Calu3 (cell line): ENCODE results near the gene KMT2D. TPM values are rescaled to one million over a fixed set of nuclear protein-coding genes. Genes with fewer than 3 reads are reported as not detected.

Experiments used
- BruUV-seq: library from RNA; stranded (reverse); fragments of 400-500 nt; replicated peaks from 2 replicates; lab custom pipeline; 2021; lab: Mats Ljungman, UMichigan
- CTCF ChIA-PET: fragments of 300-600 bp; sonication (Branson Sonifier 250); formaldehyde crosslinking; loops from one replicate; lab custom pipeline; 2022; ENCODE audit warnings: antibody characterized with exemption; lab: Charles Lee
- DNase-seq: peaks from one replicate; pipeline ENCODE4 v3.0.0; 2022
- H3K27ac Mint-ChIP-seq: one replicate; pipeline ENCODE4 v1.8.0; 2022; ENCODE audit warnings: mixed read lengths; ENCODE audit not compliant: unreplicated experiment
- H3K27me3 Mint-ChIP-seq: one replicate; pipeline ENCODE4 v1.8.0; 2022; ENCODE audit warnings: mixed read lengths; ENCODE audit not compliant: unreplicated experiment
- H3K36me3 Mint-ChIP-seq: one replicate; pipeline ENCODE4 v1.8.0; 2022; ENCODE audit warnings: mild to moderate bottlenecking, moderate library complexity, mixed read lengths; ENCODE audit not compliant: insufficient read depth, unreplicated experiment
- H3K4me1 Mint-ChIP-seq: one replicate; pipeline ENCODE4 v1.8.0; 2022; ENCODE audit warnings: mild to moderate bottlenecking, low read depth, mixed read lengths; ENCODE audit not compliant: unreplicated experiment
- H3K4me3 Mint-ChIP-seq: one replicate; pipeline ENCODE4 v1.8.0; 2022; ENCODE audit warnings: mild to moderate bottlenecking, low read depth, moderate library complexity, mixed read lengths; ENCODE audit not compliant: unreplicated experiment
- H3K9me3 Mint-ChIP-seq: one replicate; pipeline ENCODE4 v1.8.0; 2022; ENCODE audit warnings: low read depth, mixed read lengths; ENCODE audit not compliant: unreplicated experiment
- CTCF ChIP-seq: fragments of 200-600 bp; IDR thresholded peaks from one replicate; pipeline ENCODE4 v1.8.0; 2022; ENCODE audit warnings: antibody characterized with exemption; ENCODE audit not compliant: unreplicated experiment
- intact Hi-C: fragments of 100-400 bp; cut with micrococcal nuclease; formaldehyde crosslinking; loops from one replicate; pipeline ENCODE4 v1.10.0; 2022; ENCODE audit not compliant: unreplicated experiment
- total RNA-seq: library from RNA; stranded (reverse); gene quantifications from 2 replicates; pipeline ENCODE4 v1.2.3, GENCODE V29; 2022

Gene KMT2D
- total RNA-seq, 1 experiment from 2014 or later, result 72.9 TPM

GRCh38 chr12:49013428-49013827 is 47.2 kb downstream of the KMT2D start:
- H3K4me1 Mint-ChIP-seq, result peaks cover 15% of the 10 kb centered on the region

GRCh38 chr12:49012739-49013138 is 47.9 kb downstream of the KMT2D start:
- TF ChIP-seq CTCF, result no peak
- BruUV-seq, result no TSS peak
- H3K9me3 Mint-ChIP-seq, result no peaks in the 10 kb centered on the region
- CTCF ChIA-PET, result no interaction called here
- H3K36me3 Mint-ChIP-seq, result peaks cover 14% of the 10 kb centered on the region
- H3K4me3 Mint-ChIP-seq, result no peak overlapping the region
- DNase-seq, result no peak
- H3K4me1 Mint-ChIP-seq, result peaks cover 15% of the 10 kb centered on the region
- H3K27ac Mint-ChIP-seq, result no peak overlapping the region
- intact Hi-C loops, result no loop called here
- no peaks in the 10 kb centered on the region for H3K27me3 Mint-ChIP-seq

More at GRCh38 chr12:49013428-49013827, 47.2 kb downstream of the KMT2D start:
- Mint-ChIP-seq H3K27ac (no peak overlapping the region), H3K4me3 (no peak overlapping the region), H3K27me3 (no peaks in the 10 kb centered on the region), H3K9me3 (no peaks in the 10 kb centered on the region), H3K36me3 (peaks cover 19% of the 10 kb centered on the region)
- no peak for TF ChIP-seq CTCF
- intact Hi-C loops, result no loop called here
- no TSS peak for BruUV-seq
- no peak for DNase-seq
- CTCF ChIA-PET, result no interaction called here

Other genes starting within 250 kb of the KMT2D start
- 17.9 and 21.1 TPM in 2 replicates for gene CACNB3, start 242.3 kb downstream of the KMT2D start, total RNA-seq
- 80.8 and 89.6 TPM in 2 replicates for gene DDX23, start 208.6 kb downstream of the KMT2D start, total RNA-seq
- gene RND1, start 194.9 kb downstream of the KMT2D start, total RNA-seq, result 7.4 and 14.2 TPM in 2 replicates
- gene FKBP11, start 135.3 kb downstream of the KMT2D start, total RNA-seq, result 20.1 and 21.4 TPM in 2 replicates
- 142 and 164 TPM in 2 replicates for gene ARF3, start 103.3 kb downstream of the KMT2D start, total RNA-seq
- 0.73 TPM in 1 of 2 replicates, not detected in the other for gene WNT10B, start 89.1 kb downstream of the KMT2D start, total RNA-seq
- not detected in 2 replicates for gene WNT1, start 82.5 kb downstream of the KMT2D start, total RNA-seq
- 0.12 and 0.21 TPM in 2 replicates for gene DDN, start 61.4 kb downstream of the KMT2D start, total RNA-seq
- 34.2 and 36.9 TPM in 2 replicates for gene PRKAG1, start 42.0 kb downstream of the KMT2D start, total RNA-seq
- 2.0 and 2.6 TPM in 2 replicates for gene RHEBL1, start 9.2 kb upstream of the KMT2D start, total RNA-seq
- not detected in 2 replicates for gene DHH, start 34.0 kb upstream of the KMT2D start, total RNA-seq
- 23.3 and 26.4 TPM in 2 replicates for gene LMBR1L, start 50.1 kb upstream of the KMT2D start, total RNA-seq
- 690 and 793 TPM in 2 replicates for gene TUBA1B, start 70.6 kb upstream of the KMT2D start, total RNA-seq
- gene TUBA1A, start 128.3 kb upstream of the KMT2D start, total RNA-seq, result 9.2 and 11.5 TPM in 2 replicates
- 469 and 472 TPM in 2 replicates for gene TUBA1C, start 204.3 kb upstream of the KMT2D start, total RNA-seq
- gene PRPH, start 234.4 kb upstream of the KMT2D start, total RNA-seq, result not detected in 2 replicates